GM23338 (cell line): ENCODE results near the gene GOLT1B. TPM values are rescaled to one million over a fixed set of nuclear protein-coding genes. Genes with fewer than 3 reads are reported as not detected.

Source experiments
- ATAC-seq: fragments of 200-7000 bp; cut with Tn5 transposase; 3 replicates; pipeline ENCODE4 v1.9.1; 2020
- DNase-seq: peaks from one replicate; pipeline ENCODE4 v3.0.0-alpha.2; 2015; ENCODE audit warnings: low spot score
- H2AFZ ChIP-seq: fragments of 200-600 bp; sonication (generic); 2 replicates; pipeline ENCODE4 v1.8.0; 2016; ENCODE audit warnings: antibody characterized with exemption, mild to moderate bottlenecking, moderate library complexity
- H3F3A ChIP-seq: fragments of 200-600 bp; sonication (generic); replicated peaks from 2 replicates; pipeline ENCODE4 v1.8.0; 2017; ENCODE audit warnings: antibody characterized with exemption, mixed run types, low read depth
- H3K27ac ChIP-seq: fragments of 200-600 bp; sonication (generic); 2 replicates; pipeline ENCODE4 v1.6.1; 2016; ENCODE audit warnings: low read depth
- H3K27me3 ChIP-seq: fragments of 200-600 bp; sonication (generic); 2 replicates; pipeline ENCODE4 v1.8.0; 2016; ENCODE audit warnings: mild to moderate bottlenecking, mixed run types, moderate library complexity; ENCODE audit not compliant: insufficient read depth
- H3K36me3 ChIP-seq: fragments of 200-600 bp; sonication (generic); 2 replicates; pipeline ENCODE4 v1.8.0; 2016; ENCODE audit warnings: mild to moderate bottlenecking; ENCODE audit not compliant: insufficient read depth
- H3K4me1 ChIP-seq: fragments of 200-600 bp; sonication (generic); 2 replicates; pipeline ENCODE4 v1.8.0; 2016; ENCODE audit warnings: mild to moderate bottlenecking, moderate library complexity; ENCODE audit not compliant: insufficient read depth
- H3K4me2 ChIP-seq: fragments of 200-600 bp; sonication (generic); 2 replicates; pipeline ENCODE4 v1.7.1; 2017; ENCODE audit warnings: mixed run types
- H3K4me3 ChIP-seq: fragments of 200-600 bp; sonication (generic); 2 replicates; pipeline ENCODE4 v1.6.1; 2016; ENCODE audit warnings: mixed run types
- H3K79me2 ChIP-seq: fragments of 200-600 bp; sonication (generic); replicated peaks from 2 replicates; pipeline ENCODE4 v1.8.0; 2017; ENCODE audit warnings: mild to moderate bottlenecking; ENCODE audit not compliant: insufficient read depth
- H3K9me2 ChIP-seq: fragments of 200-600 bp; sonication (generic); 2 replicates; pipeline ENCODE4 v1.8.0; 2017; ENCODE audit not compliant: insufficient read depth
- H4K20me1 ChIP-seq: fragments of 200-600 bp; sonication (generic); replicated peaks from 2 replicates; pipeline ENCODE4 v1.8.0; 2017; ENCODE audit warnings: mild to moderate bottlenecking; ENCODE audit not compliant: insufficient read depth
- H3K27ac Mint-ChIP-seq: 2 replicates; pipeline ENCODE4 v1.8.0; 2020; ENCODE audit warnings: inconsistent platforms, mild to moderate bottlenecking, moderate library complexity, mixed read lengths
- H3K27me3 Mint-ChIP-seq: 3 replicates; pipeline ENCODE4 v1.8.0; 2022; ENCODE audit warnings: low read depth, mild to moderate bottlenecking, moderate library complexity, mixed read lengths, inconsistent platforms; ENCODE audit not compliant: insufficient read depth, poor library complexity
- H3K36me3 Mint-ChIP-seq: 3 replicates; pipeline ENCODE4 v1.8.0; 2021; ENCODE audit warnings: low read depth, mild to moderate bottlenecking, inconsistent platforms, moderate library complexity, mixed read lengths
- H3K4me1 Mint-ChIP-seq: 3 replicates; pipeline ENCODE4 v1.8.0; 2020; ENCODE audit warnings: mild to moderate bottlenecking, inconsistent platforms, mixed read lengths
- H3K4me3 Mint-ChIP-seq: 3 replicates; pipeline ENCODE4 v1.8.0; 2021; ENCODE audit warnings: moderate library complexity, mild to moderate bottlenecking, inconsistent platforms, mixed read lengths
- H3K9me3 Mint-ChIP-seq: 3 replicates; pipeline ENCODE4 v1.8.0; 2020; ENCODE audit warnings: moderate library complexity, mild to moderate bottlenecking, inconsistent platforms, mixed read lengths
- CREB1 ChIP-seq: fragments of 250-450 bp; sonication (Bioruptor Pico); IDR thresholded peaks from 2 replicates; pipeline ENCODE4 v1.5.0; 2020; ENCODE audit warnings: low read depth, mild to moderate bottlenecking, moderate library complexity
- EZH2 ChIP-seq: fragments of 200-600 bp; sonication (generic); IDR thresholded peaks from one replicate; pipeline ENCODE4 v1.8.0; 2017; ENCODE audit warnings: antibody characterized with exemption, mild to moderate bottlenecking, low read depth; ENCODE audit not compliant: unreplicated experiment
- EZH2phosphoT487 ChIP-seq: fragments of 200-600 bp; sonication (generic); IDR thresholded peaks from one replicate; pipeline ENCODE4 v1.8.1; 2018; ENCODE audit warnings: antibody characterized with exemption; ENCODE audit not compliant: unreplicated experiment
- JUNB ChIP-seq: IDR thresholded peaks from one replicate; pipeline ENCODE4 v1.6.1; 2016; ENCODE audit warnings: antibody characterized with exemption; ENCODE audit not compliant: unreplicated experiment
- NANOG ChIP-seq: IDR thresholded peaks from 2 replicates; pipeline ENCODE4 v1.6.1; 2016; ENCODE audit warnings: antibody characterized with exemption, borderline replicate concordance
- POLR2AphosphoS5 ChIP-seq: IDR thresholded peaks from 2 replicates; pipeline ENCODE4 v1.6.1; 2016; ENCODE audit warnings: antibody characterized with exemption, low read depth
- STAT1 ChIP-seq: IDR thresholded peaks from one replicate; pipeline ENCODE4 v1.6.1; 2016; ENCODE audit warnings: antibody characterized with exemption; ENCODE audit not compliant: unreplicated experiment
- polyA plus RNA-seq: library from polyadenylated mRNA; unstranded; fragments of >200 nt; fragmentation: Nextera tagmentation; extraction: Ambion mirVana; gene quantifications from 2 replicates; pipeline ENCODE4 v1.2.1, GENCODE V29; 2016
- total RNA-seq: library from RNA; depleted of rRNA; stranded (reverse); fragments of >200 nt; shearing (Covaris generic); gene quantifications from 2 replicates; pipeline ENCODE4 v1.2.3, GENCODE V29; 2014
- TF ChIP-seq, protein P1 (sequence below): IDR thresholded peaks from one replicate; pipeline ENCODE4 v1.6.1; 2018; ENCODE audit warnings: antibody characterized with exemption; ENCODE audit not compliant: unreplicated experiment
- TF ChIP-seq, protein P2 (sequence below): IDR thresholded peaks from 2 replicates; pipeline ENCODE4 v1.6.1; 2016; ENCODE audit warnings: antibody characterized with exemption
- TF ChIP-seq, protein P3 (sequence below), 2 experiments: fragments of 200-600 bp in 1 of 2; sonication (generic) in 1 of 2; conservative IDR thresholded peaks; 2 replicates each; pipeline versions ENCODE4 v1.5.1 to v1.6.1; 2016 to 2017; ENCODE audit warnings: antibody characterized with exemption in 2 of 2, low read depth in 2 of 2, mild to moderate bottlenecking in 2 of 2, moderate library complexity in 1 of 2

The GOLT1B gene
- total and polyA plus RNA-seq, 2 experiments from 2014 or later = 24.3 to 41.7 TPM

DNA sequence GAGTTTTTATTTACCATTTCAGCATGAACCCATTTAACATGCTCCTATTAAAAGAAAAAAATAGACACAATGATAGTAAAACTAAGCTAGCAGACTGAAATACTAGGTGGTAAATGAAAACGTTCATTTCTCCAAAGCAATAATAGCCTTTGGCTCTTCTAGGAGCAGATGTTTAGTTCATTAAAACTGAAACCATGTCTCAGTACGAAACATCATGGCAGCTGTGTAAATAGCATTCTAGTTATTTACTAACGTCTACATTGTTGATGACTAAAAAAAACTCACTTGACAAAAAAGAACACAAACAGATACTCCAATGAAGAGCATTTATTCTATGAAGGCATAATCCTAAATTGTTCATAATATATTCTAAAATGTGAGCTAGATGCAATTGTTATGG, 18.1 kb upstream of the GOLT1B start:
- no peak overlapping the region for H3K27ac Mint-ChIP-seq
- no peak overlapping the region for H3K4me3 Mint-ChIP-seq
- H3K27me3 Mint-ChIP-seq = peaks cover 1% of the 10 kb centered on the region
- Histone ChIP-seq H3K4me3 (no peak overlapping the region), H3K27me3 (no peaks in the 10 kb centered on the region), H3K36me3 (peaks cover 2% of the 10 kb centered on the region; the same call in 1 of the 2 replicates), H3K4me1 (no peaks in the 10 kb centered on the region), H3F3A (no peaks in the 10 kb centered on the region), H4K20me1 (no peaks in the 10 kb centered on the region), H2AFZ (no peak overlapping the region), H3K79me2 (no peaks in the 10 kb centered on the region), H3K9me2 (no peaks in the 10 kb centered on the region), H3K4me2 (no peak overlapping the region), H3K27ac (no peak overlapping the region)
- H3K36me3 Mint-ChIP-seq = no peaks in the 10 kb centered on the region; the same call in 2 of the 3 replicates
- no peaks in the 10 kb centered on the region for H3K9me3 Mint-ChIP-seq
- TF ChIP-seq, protein P1, sequence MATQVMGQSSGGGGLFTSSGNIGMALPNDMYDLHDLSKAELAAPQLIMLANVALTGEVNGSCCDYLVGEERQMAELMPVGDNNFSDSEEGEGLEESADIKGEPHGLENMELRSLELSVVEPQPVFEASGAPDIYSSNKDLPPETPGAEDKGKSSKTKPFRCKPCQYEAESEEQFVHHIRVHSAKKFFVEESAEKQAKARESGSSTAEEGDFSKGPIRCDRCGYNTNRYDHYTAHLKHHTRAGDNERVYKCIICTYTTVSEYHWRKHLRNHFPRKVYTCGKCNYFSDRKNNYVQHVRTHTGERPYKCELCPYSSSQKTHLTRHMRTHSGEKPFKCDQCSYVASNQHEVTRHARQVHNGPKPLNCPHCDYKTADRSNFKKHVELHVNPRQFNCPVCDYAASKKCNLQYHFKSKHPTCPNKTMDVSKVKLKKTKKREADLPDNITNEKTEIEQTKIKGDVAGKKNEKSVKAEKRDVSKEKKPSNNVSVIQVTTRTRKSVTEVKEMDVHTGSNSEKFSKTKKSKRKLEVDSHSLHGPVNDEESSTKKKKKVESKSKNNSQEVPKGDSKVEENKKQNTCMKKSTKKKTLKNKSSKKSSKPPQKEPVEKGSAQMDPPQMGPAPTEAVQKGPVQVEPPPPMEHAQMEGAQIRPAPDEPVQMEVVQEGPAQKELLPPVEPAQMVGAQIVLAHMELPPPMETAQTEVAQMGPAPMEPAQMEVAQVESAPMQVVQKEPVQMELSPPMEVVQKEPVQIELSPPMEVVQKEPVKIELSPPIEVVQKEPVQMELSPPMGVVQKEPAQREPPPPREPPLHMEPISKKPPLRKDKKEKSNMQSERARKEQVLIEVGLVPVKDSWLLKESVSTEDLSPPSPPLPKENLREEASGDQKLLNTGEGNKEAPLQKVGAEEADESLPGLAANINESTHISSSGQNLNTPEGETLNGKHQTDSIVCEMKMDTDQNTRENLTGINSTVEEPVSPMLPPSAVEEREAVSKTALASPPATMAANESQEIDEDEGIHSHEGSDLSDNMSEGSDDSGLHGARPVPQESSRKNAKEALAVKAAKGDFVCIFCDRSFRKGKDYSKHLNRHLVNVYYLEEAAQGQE = no peak
- TF ChIP-seq EZH2phosphoT487 (no peak), CREB1 (CRISPR knock-in tag) (no peak)
- TF ChIP-seq, protein P2, sequence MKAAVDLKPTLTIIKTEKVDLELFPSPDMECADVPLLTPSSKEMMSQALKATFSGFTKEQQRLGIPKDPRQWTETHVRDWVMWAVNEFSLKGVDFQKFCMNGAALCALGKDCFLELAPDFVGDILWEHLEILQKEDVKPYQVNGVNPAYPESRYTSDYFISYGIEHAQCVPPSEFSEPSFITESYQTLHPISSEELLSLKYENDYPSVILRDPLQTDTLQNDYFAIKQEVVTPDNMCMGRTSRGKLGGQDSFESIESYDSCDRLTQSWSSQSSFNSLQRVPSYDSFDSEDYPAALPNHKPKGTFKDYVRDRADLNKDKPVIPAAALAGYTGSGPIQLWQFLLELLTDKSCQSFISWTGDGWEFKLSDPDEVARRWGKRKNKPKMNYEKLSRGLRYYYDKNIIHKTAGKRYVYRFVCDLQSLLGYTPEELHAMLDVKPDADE = no peak
- no peaks in the 10 kb centered on the region for H3K4me1 Mint-ChIP-seq
- ATAC-seq = no peak
- no peak for DNase-seq

DNA sequence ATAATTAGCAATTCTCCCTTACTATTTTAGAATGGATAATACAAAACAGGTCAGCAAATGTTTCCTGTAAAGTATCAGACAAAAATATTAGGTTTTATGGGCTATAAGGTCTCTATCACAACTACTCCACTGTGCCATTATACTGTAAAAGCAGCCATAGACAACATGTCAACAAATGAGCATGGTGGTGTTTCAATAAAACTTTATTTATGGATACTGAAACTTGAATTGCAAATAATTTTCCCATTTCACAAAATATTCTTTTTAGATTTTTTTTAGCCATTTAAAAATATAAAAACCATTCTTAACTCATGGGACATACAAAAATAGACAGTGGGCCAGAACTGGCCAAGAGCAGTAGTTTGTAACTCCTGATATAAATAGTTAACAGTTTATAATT, 15.6 kb upstream of the GOLT1B start:
- ATAC-seq (no peak), DNase-seq (no peak)
- no peaks in the 10 kb centered on the region for H3K4me1 Mint-ChIP-seq
- Histone ChIP-seq H2AFZ (no peak overlapping the region), H3K4me2 (no peak overlapping the region), H3K9me2 (no peaks in the 10 kb centered on the region), H3K27me3 (no peaks in the 10 kb centered on the region), H4K20me1 (no peaks in the 10 kb centered on the region), H3K79me2 (no peaks in the 10 kb centered on the region), H3K36me3 (peaks cover 8% of the 10 kb centered on the region), H3K4me3 (no peak overlapping the region), H3F3A (no peaks in the 10 kb centered on the region), H3K4me1 (no peaks in the 10 kb centered on the region), H3K27ac (no peak overlapping the region)
- H3K27ac Mint-ChIP-seq = no peak overlapping the region
- no peak overlapping the region for H3K4me3 Mint-ChIP-seq
- H3K36me3 Mint-ChIP-seq = peaks cover 6% of the 10 kb centered on the region; the same call in 2 of the 3 replicates
- H3K27me3 Mint-ChIP-seq = peaks cover 1% of the 10 kb centered on the region
- no peaks in the 10 kb centered on the region for H3K9me3 Mint-ChIP-seq
- TF ChIP-seq NANOG (no peak), POLR2AphosphoS5 (no peak), STAT1 (no peak), JUNB (no peak), EZH2 (no peak), CREB1 (CRISPR knock-in tag) (no peak)
- TF ChIP-seq, protein P1 = no peak
- TF ChIP-seq, protein P3, sequence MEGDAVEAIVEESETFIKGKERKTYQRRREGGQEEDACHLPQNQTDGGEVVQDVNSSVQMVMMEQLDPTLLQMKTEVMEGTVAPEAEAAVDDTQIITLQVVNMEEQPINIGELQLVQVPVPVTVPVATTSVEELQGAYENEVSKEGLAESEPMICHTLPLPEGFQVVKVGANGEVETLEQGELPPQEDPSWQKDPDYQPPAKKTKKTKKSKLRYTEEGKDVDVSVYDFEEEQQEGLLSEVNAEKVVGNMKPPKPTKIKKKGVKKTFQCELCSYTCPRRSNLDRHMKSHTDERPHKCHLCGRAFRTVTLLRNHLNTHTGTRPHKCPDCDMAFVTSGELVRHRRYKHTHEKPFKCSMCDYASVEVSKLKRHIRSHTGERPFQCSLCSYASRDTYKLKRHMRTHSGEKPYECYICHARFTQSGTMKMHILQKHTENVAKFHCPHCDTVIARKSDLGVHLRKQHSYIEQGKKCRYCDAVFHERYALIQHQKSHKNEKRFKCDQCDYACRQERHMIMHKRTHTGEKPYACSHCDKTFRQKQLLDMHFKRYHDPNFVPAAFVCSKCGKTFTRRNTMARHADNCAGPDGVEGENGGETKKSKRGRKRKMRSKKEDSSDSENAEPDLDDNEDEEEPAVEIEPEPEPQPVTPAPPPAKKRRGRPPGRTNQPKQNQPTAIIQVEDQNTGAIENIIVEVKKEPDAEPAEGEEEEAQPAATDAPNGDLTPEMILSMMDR (conservative IDR thresholded peaks at IDR 0.05; ENCODE audit: low read depth in 2 of 2) = no peak
